GM18511 (cell line): ENCODE results near the gene ZNF831.

ENCODE experiments used
- ATAC-seq: cut with Tn5 transposase; IDR thresholded peaks from one replicate; pipeline ENCODE4 v1.9.1; 2021; ENCODE audit warnings: mild to moderate bottlenecking, moderate library complexity; ENCODE audit not compliant: unreplicated experiment

Gene ZNF831

GRCh38 chr20:59177266-59178250 lies 13.9 kb downstream of the ZNF831 start:
- ATAC-seq: no peak

DNA sequence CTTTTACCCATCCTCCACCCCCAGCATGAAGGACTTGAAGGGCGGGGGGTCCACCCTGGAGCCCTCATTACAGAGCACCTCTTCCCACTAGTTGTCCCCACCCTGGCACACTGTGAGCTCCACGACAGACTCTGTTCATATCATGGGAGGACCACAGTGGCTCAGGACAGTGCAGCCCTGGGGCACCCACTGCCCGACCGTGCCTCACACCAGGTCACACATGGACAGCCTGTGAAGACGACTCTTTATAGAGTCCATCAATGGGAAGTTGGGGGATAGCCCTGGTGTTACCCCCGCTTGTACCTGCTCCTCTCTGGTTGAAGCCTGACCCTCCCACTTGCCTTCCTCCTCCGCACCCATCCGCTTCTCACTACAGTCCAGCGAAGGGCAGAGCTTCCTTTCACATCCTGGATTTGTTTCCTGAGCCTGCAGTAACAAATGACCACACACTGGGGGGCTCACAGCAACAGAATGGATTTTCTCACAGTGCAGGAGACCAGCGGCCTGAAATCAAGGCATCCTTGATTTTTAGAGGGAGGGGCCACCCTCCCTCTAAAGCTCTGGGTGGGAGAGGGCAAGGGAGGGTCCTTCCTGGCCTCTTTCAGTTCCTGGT lies 15.5 kb downstream of the ZNF831 start:
- no peak for ATAC-seq

GRCh38 chr20:59179988-59180387 lies 16.4 kb downstream of the ZNF831 start:
- ATAC-seq: no peak

GRCh38 chr20:59181936-59182335 lies 18.3 kb downstream of the ZNF831 start:
- ATAC-seq: no peak

DNA sequence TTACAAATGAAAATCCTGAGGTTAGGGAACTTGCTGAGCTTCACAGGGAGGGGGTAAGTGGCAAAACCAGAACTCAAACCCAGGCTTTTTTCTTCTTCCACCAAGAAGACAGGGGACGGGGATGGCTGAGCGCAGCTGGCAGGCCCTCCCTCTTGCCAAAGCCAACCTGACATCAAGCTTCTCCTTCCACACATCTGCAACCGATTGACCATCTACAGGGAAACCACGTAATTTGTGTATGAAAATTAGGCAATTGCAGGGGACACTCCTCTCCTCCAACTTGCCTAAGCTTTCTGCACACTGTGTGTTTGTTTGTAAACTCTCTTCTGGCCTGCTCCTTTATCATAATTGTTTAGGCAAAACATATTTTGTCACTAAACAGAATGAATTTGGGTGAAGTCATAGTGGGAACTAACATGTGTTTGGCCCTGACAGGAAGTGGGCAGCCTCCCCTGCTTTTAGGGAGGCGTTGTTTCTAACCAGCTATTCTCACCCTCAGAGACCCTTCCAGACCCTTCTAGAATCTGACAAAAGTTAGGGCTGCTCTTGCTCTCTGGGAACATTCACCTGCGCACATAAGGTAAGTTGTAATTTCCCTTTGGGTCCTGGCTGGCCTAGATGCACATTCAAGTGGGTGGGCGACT lies 18.9 kb downstream of the ZNF831 start:
- ATAC-seq: no peak

DNA sequence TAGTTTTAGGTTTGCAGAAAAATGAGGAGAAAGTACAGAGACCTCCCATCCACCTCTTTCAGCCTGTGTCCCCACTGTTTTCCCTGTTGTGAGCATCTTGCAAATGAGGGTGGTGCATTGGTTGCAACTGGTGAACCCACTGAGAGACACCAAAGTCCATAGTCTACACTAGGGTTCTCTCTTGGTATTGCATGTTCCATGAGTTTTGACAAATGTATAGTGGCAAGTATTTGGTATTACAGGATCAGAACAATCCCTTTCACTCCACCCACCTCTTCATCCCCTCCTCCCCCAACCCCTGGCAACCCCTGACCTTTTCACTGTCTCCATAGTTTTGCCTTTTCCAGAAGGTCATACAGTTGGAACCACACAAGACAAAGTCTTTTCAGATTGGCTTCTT lies 20.1 kb downstream of the ZNF831 start:
- no peak for ATAC-seq

- no peak for ATAC-seq
Observed at GRCh38 chr20:59184880-59185447, 21.3 kb downstream of the ZNF831 start.

GRCh38 chr20:59185809-59186208 lies 22.2 kb downstream of the ZNF831 start:
- ATAC-seq: no peak

DNA sequence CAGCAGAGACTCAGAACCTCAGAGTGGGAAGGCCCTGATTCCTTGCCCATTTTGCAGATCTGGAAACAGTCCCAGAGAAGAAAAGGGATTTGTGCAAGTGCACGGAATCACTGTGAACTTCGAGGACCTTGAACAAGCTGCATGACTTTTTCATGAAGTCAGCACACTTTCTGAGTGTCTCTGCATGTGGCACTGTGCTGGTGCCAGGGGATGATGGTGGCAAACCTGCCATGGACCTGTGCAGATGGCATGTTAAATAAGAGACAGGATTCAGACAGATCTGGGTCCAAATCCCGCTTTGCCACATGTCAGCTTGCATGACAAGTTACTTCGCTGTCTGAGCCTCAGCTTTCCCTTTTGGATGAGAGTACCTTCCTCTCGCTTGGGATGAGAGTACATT lies 26.8 kb downstream of the ZNF831 start:
- no peak for ATAC-seq

GRCh38 chr20:59191036-59191755 lies 27.6 kb downstream of the ZNF831 start:
- no peak for ATAC-seq

DNA sequence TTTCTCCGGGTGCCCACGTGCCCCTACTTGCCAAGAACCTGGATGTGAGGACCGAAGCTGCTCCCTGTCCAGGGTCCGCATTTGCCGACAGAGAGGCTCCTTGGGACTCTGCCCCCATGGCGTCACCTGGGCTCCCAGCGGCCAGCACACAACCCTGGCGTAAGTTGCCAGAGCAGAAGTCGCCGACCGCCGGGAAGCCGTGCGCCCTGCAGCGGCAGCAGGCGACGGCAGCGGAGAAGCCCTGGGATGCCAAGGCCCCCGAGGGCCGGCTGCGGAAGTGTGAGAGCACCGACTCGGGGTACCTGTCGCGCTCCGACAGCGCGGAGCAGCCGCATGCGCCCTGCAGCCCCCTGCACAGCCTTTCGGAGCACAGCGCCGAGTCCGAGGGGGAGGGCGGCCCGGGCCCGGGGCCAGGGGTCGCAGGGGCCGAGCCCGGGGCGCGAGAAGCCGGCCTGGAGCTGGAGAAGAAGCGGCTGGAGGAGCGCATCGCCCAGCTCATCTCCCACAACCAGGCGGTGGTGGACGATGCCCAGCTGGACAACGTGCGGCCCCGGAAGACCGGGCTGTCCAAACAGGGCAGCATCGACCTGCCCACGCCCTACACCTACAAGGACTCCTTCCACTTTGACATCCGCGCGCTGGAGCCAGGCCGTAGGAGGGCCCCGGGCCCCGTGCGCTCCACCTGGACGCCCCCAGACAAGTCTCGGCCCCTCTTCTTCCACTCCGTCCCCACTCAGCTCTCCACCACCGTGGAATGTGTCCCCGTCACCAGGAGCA lies 28.3 kb downstream of the ZNF831 start:
- ATAC-seq: no peak

- ATAC-seq: no peak
Observed at GRCh38 chr20:59192533-59192896, 28.9 kb downstream of the ZNF831 start.

GRCh38 chr20:59193325-59193724 lies 29.7 kb downstream of the ZNF831 start:
- ATAC-seq: no peak

GRCh38 chr20:59194023-59194935 lies 30.7 kb downstream of the ZNF831 start:
- ATAC-seq: no peak

- no peak for ATAC-seq
Observed at GRCh38 chr20:59195316-59195993, 31.8 kb downstream of the ZNF831 start.

GRCh38 chr20:59204165-59204894 lies 40.7 kb downstream of the ZNF831 start:
- no peak for ATAC-seq

DNA sequence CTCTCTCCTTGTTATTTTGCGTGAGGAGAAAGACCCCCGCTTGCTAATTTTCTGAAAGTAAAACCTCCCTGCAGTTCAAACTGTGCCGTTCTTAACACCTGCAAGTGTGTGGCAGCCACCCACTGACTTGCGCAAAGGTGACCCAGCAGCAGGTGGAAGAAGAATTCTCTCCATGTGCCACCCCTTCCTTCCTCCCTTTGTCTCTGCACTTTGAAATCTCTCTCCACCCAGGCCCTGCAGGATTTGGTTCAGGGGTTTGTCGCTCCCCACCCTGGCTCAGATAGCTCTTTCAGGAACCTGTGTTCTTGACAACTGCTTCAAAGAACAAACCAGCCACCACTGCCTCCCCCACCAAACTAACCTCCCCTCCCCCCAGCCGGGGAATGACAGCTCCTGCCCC lies 41.4 kb downstream of the ZNF831 start:
- ATAC-seq: no peak

DNA sequence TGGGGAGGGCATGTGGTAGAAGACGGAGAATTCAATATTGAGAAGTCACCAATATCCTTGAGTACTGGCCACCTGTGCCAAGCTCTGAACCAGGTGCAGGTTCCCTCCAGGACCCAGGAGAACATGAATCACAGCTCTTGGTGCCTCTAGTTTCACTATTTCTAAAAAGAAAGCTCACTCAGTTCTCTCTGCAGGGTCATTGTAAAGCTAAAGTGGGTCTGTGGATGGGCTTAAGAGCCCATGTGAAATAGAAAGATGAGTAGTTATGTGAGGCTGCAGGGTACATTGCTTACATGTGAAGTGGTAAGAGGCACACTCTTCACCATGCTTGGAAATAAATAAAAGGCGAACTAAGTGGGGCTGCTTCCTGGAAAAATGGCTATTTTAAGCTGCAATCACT lies 43.6 kb downstream of the ZNF831 start:
- no peak for ATAC-seq
